ENCODE results near the gene TMEM208. TPM values are rescaled to one million over a fixed set of nuclear protein-coding genes. Genes with fewer than 3 reads are reported as not detected.

The TMEM208 gene
- total and polyA plus RNA-seq, 2 of the 13 experiments (the other 11 are each of a cell fraction or from before 2014, with no cell fraction given) = 58.8 to 72.9 TPM

GRCh38 chr16:67191995-67192681 is 34.8 kb upstream of the TMEM208 start, which contains the start of gene E2F4 (continued):
- TF ChIP-seq NKX3-1 (CRISPR knock-in tag; IDR thresholded peaks at IDR 0.05) (peak; percentile 71; the same call in 1 of the 2 replicates), MAZ (IDR thresholded peaks at IDR 0.05; ENCODE audit: borderline replicate concordance, low read depth, low read length) (peak; percentile 52; the same call in 1 of the 2 replicates), MAZ (CRISPR knock-in tag; IDR thresholded peaks at IDR 0.05; ENCODE audit: low read depth) (peak; percentile 73; the same call in 1 of the 2 replicates), ZNF503 (CRISPR knock-in tag; IDR thresholded peaks at IDR 0.05) (peak; percentile 80; the same call in 1 of the 2 replicates), ZNF207 (IDR thresholded peaks at IDR 0.05; ENCODE audit: borderline replicate concordance) (no peak), ZNF251 (CRISPR knock-in tag; IDR thresholded peaks at IDR 0.05) (no peak), SMAD1 (CRISPR knock-in tag; IDR thresholded peaks at IDR 0.05; ENCODE audit: borderline replicate concordance, low read depth) (no peak), ZNF564 (CRISPR knock-in tag; IDR thresholded peaks at IDR 0.05) (peak; percentile 80; the same call in 1 of the 2 replicates), KDM1A (CRISPR knock-in tag; IDR thresholded peaks at IDR 0.05) (no peak), HOXA3 (CRISPR knock-in tag; IDR thresholded peaks at IDR 0.05) (peak; percentile 96), ZNF615 (CRISPR knock-in tag; IDR thresholded peaks at IDR 0.05; ENCODE audit: borderline replicate concordance) (no peak), ZNF713 (CRISPR knock-in tag; IDR thresholded peaks at IDR 0.05) (no peak), UBTF (CRISPR knock-in tag; IDR thresholded peaks at IDR 0.05) (peak; percentile 90; the same call in 1 of the 2 replicates), ATF7-NPFF (CRISPR knock-in tag; IDR thresholded peaks at IDR 0.05; ENCODE audit: low read depth) (peak; percentile 93), NCOA5 (CRISPR knock-in tag; IDR thresholded peaks at IDR 0.05) (no peak), ZSCAN22 (CRISPR knock-in tag; IDR thresholded peaks at IDR 0.05) (peak; percentile 96), MBNL3 (CRISPR knock-in tag; conservative IDR thresholded peaks at IDR 0.05) (no peak)
- TF ChIP-seq, protein P1, sequence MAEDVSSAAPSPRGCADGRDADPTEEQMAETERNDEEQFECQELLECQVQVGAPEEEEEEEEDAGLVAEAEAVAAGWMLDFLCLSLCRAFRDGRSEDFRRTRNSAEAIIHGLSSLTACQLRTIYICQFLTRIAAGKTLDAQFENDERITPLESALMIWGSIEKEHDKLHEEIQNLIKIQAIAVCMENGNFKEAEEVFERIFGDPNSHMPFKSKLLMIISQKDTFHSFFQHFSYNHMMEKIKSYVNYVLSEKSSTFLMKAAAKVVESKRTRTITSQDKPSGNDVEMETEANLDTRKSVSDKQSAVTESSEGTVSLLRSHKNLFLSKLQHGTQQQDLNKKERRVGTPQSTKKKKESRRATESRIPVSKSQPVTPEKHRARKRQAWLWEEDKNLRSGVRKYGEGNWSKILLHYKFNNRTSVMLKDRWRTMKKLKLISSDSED (CRISPR knock-in tag; IDR thresholded peaks at IDR 0.05) = peak; percentile 80
- TF ChIP-seq, protein P2, sequence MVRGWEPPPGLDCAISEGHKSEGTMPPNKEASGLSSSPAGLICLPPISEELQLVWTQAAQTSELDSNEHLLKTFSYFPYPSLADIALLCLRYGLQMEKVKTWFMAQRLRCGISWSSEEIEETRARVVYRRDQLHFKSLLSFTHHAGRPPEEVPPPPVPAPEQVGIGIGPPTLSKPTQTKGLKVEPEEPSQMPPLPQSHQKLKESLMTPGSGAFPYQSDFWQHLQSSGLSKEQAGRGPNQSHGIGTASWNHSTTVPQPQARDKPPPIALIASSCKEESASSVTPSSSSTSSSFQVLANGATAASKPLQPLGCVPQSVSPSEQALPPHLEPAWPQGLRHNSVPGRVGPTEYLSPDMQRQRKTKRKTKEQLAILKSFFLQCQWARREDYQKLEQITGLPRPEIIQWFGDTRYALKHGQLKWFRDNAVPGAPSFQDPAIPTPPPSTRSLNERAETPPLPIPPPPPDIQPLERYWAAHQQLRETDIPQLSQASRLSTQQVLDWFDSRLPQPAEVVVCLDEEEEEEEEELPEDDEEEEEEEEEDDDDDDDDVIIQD (CRISPR knock-in tag; IDR thresholded peaks at IDR 0.05; ENCODE audit: low read depth) = peak; percentile 63; the same call in 1 of the 2 replicates
- TF ChIP-seq, protein P3, sequence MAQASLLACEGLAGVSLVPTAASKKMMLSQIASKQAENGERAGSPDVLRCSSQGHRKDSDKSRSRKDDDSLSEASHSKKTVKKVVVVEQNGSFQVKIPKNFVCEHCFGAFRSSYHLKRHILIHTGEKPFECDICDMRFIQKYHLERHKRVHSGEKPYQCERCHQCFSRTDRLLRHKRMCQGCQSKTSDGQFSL (CRISPR knock-in tag; IDR thresholded peaks at IDR 0.05) = no peak
- TF ChIP-seq, protein P4, sequence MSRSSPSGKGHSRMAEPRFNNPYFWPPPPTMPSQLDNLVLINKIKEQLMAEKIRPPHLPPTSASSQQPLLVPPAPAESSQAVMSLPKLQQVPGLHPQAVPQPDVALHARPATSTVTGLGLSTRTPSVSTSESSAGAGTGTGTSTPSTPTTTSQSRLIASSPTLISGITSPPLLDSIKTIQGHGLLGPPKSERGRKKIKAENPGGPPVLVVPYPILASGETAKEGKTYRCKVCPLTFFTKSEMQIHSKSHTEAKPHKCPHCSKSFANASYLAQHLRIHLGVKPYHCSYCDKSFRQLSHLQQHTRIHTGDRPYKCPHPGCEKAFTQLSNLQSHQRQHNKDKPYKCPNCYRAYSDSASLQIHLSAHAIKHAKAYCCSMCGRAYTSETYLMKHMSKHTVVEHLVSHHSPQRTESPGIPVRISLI (CRISPR knock-in tag; IDR thresholded peaks at IDR 0.05; ENCODE audit: borderline replicate concordance) = no peak

All from HepG2 (cell line).